ENCODE results near the gene SEMA5A. TPM values are rescaled to one million over a fixed set of nuclear protein-coding genes. Genes with fewer than 3 reads are reported as not detected.

SEMA5A gene
- polyA plus RNA-seq, 1 donor from 2014 or later: 3.2 TPM

DNA sequence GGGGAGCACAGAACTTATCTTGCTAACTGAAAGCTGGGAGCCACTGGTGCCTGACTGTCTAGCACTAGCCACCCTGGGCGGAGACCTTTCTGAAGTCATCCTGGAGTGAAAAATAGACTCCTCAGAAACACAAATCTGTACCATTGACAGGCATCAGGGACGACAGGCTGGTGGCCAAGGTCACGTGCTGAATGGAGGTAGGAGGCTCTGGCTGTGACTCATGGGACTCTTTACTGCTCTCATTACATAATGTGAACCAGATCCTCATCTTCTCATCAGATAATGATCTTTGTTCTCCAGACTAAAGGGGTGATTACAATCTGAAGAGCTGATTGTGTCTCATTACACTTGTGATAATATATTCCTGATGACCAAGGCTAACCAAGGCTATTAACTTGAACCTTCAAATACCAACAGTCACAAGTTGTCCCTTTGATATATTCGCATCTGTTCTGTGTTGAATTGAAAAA lies 91.8 kb downstream of the SEMA5A start:
- H3K9ac ChIP-seq (ENCODE audit: low read length): no peak overlapping the region
- no peaks in the 10 kb centered on the region for H4K20me1 ChIP-seq (ENCODE audit: insufficient read depth)
- H3K9me3 ChIP-seq (ENCODE audit: low read length): peaks cover 6% of the 10 kb centered on the region
- TF ChIP-seq RAD21 (conservative IDR thresholded peaks at IDR 0.05) (no peak), MXI1 (conservative IDR thresholded peaks at IDR 0.05; ENCODE audit: poor library complexity, severe bottlenecking) (no peak), TAF1 (IDR thresholded peaks at IDR 0.05; ENCODE audit: low read depth) (no peak), EP300 (conservative IDR thresholded peaks at IDR 0.05; ENCODE audit: poor library complexity, severe bottlenecking) (no peak), SMC3 (conservative IDR thresholded peaks at IDR 0.05; ENCODE audit: poor library complexity) (no peak), POLR2AphosphoS5 (IDR thresholded peaks at IDR 0.05) (no peak), EZH2 (IDR thresholded peaks at IDR 0.05; ENCODE audit: borderline replicate concordance, insufficient read depth, low read length, poor library complexity, severe bottlenecking) (no peak)
- TF ChIP-seq, protein P1, sequence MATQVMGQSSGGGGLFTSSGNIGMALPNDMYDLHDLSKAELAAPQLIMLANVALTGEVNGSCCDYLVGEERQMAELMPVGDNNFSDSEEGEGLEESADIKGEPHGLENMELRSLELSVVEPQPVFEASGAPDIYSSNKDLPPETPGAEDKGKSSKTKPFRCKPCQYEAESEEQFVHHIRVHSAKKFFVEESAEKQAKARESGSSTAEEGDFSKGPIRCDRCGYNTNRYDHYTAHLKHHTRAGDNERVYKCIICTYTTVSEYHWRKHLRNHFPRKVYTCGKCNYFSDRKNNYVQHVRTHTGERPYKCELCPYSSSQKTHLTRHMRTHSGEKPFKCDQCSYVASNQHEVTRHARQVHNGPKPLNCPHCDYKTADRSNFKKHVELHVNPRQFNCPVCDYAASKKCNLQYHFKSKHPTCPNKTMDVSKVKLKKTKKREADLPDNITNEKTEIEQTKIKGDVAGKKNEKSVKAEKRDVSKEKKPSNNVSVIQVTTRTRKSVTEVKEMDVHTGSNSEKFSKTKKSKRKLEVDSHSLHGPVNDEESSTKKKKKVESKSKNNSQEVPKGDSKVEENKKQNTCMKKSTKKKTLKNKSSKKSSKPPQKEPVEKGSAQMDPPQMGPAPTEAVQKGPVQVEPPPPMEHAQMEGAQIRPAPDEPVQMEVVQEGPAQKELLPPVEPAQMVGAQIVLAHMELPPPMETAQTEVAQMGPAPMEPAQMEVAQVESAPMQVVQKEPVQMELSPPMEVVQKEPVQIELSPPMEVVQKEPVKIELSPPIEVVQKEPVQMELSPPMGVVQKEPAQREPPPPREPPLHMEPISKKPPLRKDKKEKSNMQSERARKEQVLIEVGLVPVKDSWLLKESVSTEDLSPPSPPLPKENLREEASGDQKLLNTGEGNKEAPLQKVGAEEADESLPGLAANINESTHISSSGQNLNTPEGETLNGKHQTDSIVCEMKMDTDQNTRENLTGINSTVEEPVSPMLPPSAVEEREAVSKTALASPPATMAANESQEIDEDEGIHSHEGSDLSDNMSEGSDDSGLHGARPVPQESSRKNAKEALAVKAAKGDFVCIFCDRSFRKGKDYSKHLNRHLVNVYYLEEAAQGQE (IDR thresholded peaks at IDR 0.05; ENCODE audit: borderline replicate concordance): no peak
- TF ChIP-seq, protein P2, sequence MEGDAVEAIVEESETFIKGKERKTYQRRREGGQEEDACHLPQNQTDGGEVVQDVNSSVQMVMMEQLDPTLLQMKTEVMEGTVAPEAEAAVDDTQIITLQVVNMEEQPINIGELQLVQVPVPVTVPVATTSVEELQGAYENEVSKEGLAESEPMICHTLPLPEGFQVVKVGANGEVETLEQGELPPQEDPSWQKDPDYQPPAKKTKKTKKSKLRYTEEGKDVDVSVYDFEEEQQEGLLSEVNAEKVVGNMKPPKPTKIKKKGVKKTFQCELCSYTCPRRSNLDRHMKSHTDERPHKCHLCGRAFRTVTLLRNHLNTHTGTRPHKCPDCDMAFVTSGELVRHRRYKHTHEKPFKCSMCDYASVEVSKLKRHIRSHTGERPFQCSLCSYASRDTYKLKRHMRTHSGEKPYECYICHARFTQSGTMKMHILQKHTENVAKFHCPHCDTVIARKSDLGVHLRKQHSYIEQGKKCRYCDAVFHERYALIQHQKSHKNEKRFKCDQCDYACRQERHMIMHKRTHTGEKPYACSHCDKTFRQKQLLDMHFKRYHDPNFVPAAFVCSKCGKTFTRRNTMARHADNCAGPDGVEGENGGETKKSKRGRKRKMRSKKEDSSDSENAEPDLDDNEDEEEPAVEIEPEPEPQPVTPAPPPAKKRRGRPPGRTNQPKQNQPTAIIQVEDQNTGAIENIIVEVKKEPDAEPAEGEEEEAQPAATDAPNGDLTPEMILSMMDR (IDR thresholded peaks at IDR 0.05; ENCODE audit: poor library complexity, severe bottlenecking): no peak
- H3F3A ChIP-seq (ENCODE audit: insufficient read depth, low read length, poor library complexity, severe bottlenecking): no peaks in the 10 kb centered on the region
- no peaks in the 10 kb centered on the region for H3K27me3 ChIP-seq (ENCODE audit: insufficient read depth, low read depth, low read length)
- H3K27ac ChIP-seq (ENCODE audit: low read length): no peak overlapping the region
- no peak overlapping the region for H2AFZ ChIP-seq (ENCODE audit: low read depth, low read length)
- no peaks in the 10 kb centered on the region for H3K79me2 ChIP-seq (replicated peaks; ENCODE audit: insufficient read depth, low read length)
- H3K36me3 ChIP-seq (ENCODE audit: insufficient read depth, low read length): no peaks in the 10 kb centered on the region
- no peak overlapping the region for H3K4me3 ChIP-seq (ENCODE audit: low read length)
- no peaks in the 10 kb centered on the region for H3K9me2 ChIP-seq (ENCODE audit: insufficient read depth, low read length)
- no peak overlapping the region for H3K4me2 ChIP-seq (ENCODE audit: low read length)

DNA sequence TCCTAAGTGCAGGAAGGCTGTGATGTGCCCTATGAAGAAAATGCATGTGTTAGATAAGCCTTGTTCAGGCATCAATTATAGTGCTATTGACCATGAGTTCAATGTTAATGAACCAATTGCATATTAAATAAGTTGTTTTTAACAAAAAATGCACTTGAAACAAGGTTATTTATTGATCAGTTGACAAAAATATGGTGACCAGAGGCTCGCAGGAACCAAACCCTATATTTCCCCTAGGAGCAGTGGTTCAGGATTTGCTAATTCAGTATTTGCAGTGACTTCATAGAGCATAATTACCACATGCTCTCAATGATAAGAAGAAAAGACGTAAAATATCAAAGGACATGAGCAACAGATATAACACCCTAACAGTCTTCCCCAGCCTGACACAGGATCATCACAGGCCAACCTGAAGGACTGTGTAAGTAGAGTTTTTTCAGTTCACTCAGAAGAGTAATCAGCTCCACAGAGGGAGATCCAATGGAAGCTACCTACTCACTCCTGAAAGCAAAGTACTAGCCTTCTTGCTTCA lies 92.3 kb downstream of the SEMA5A start:
- no peak overlapping the region for H3K27ac ChIP-seq (ENCODE audit: low read length)
- no peaks in the 10 kb centered on the region for H3K79me2 ChIP-seq (replicated peaks; ENCODE audit: insufficient read depth, low read length)
- no peaks in the 10 kb centered on the region for H3K9me2 ChIP-seq (ENCODE audit: insufficient read depth, low read length)
- no peak overlapping the region for H3K4me3 ChIP-seq (ENCODE audit: low read length)
- H3K27me3 ChIP-seq (ENCODE audit: insufficient read depth, low read depth, low read length): no peaks in the 10 kb centered on the region
- no peaks in the 10 kb centered on the region for H3F3A ChIP-seq (ENCODE audit: insufficient read depth, low read length, poor library complexity, severe bottlenecking)
- no peak overlapping the region for H3K4me2 ChIP-seq (ENCODE audit: low read length)
- H3K36me3 ChIP-seq (ENCODE audit: insufficient read depth, low read length): no peaks in the 10 kb centered on the region
- H3K9me3 ChIP-seq (ENCODE audit: low read length): peaks cover 6% of the 10 kb centered on the region
- H3K9ac ChIP-seq (ENCODE audit: low read length): no peak overlapping the region
- TF ChIP-seq, protein P1 (IDR thresholded peaks at IDR 0.05; ENCODE audit: borderline replicate concordance): no peak
- TF ChIP-seq SMC3 (conservative IDR thresholded peaks at IDR 0.05; ENCODE audit: poor library complexity) (no peak), TAF1 (IDR thresholded peaks at IDR 0.05; ENCODE audit: low read depth) (no peak)
- TF ChIP-seq, protein P2 (IDR thresholded peaks at IDR 0.05; ENCODE audit: poor library complexity, severe bottlenecking): no peak
- no peak overlapping the region for H2AFZ ChIP-seq (ENCODE audit: low read depth, low read length)
- H4K20me1 ChIP-seq (ENCODE audit: insufficient read depth): no peaks in the 10 kb centered on the region
